HCEC 1CT (cell line): ENCODE data around the gene IFNL2.
"Not testable (repeated sequence)": the region's sequence is repeated elsewhere in the genome, so short reads cannot be mapped to it uniquely, and the experiment has no call there.

Source experiments
- DNase-seq: peaks from one replicate; pipeline ENCODE4 v3.0.0-alpha.2; 2017

Gene IFNL2

GRCh38 chr19:39253374-39254149 lies 14.6 kb upstream of the IFNL2 start:
- no peak for DNase-seq

- DNase-seq, result no peak
Observed at GRCh38 chr19:39254531-39255345, 13.5 kb upstream of the IFNL2 start.

GRCh38 chr19:39257227-39257626 lies 11.0 kb upstream of the IFNL2 start:
- DNase-seq, result no peak

GRCh38 chr19:39261704-39262103 lies 6.5 kb upstream of the IFNL2 start:
- no peak for DNase-seq

- no peak for DNase-seq
Observed at GRCh38 chr19:39262496-39262895, 5.7 kb upstream of the IFNL2 start.

- no peak for DNase-seq
Observed at GRCh38 chr19:39263912-39264305, 4.3 kb upstream of the IFNL2 start.

- no peak for DNase-seq
Observed at GRCh38 chr19:39264306-39265290, 3.6 kb upstream of the IFNL2 start.

- DNase-seq, result no peak
Observed at GRCh38 chr19:39265321-39265916, 2.8 kb upstream of the IFNL2 start.

GRCh38 chr19:39268531-39269223 lies 481 bp downstream of the IFNL2 start:
- DNase-seq, result not testable (repeated sequence)

GRCh38 chr19:39269369-39269768 lies 1.2 kb downstream of the IFNL2 start:
- not testable (repeated sequence) for DNase-seq

- DNase-seq, result no peak
Observed at GRCh38 chr19:39270036-39270871, 2.1 kb downstream of the IFNL2 start.

GRCh38 chr19:39273859-39274258 lies 5.7 kb downstream of the IFNL2 start:
- DNase-seq, result not testable (repeated sequence)

GRCh38 chr19:39275578-39275977 lies 7.4 kb downstream of the IFNL2 start:
- no peak for DNase-seq

- DNase-seq, result no peak
Observed at GRCh38 chr19:39276740-39277139, 8.5 kb downstream of the IFNL2 start.

- no peak for DNase-seq
Observed at GRCh38 chr19:39277598-39277997, 9.4 kb downstream of the IFNL2 start.

GRCh38 chr19:39282021-39282420 lies 13.8 kb downstream of the IFNL2 start:
- no peak for DNase-seq

- DNase-seq, result no peak
Observed at GRCh38 chr19:39284032-39284431, 15.8 kb downstream of the IFNL2 start.

- DNase-seq, result no peak
Observed at GRCh38 chr19:39293394-39293793, 25.2 kb downstream of the IFNL2 start.

- DNase-seq, result no peak
Observed at GRCh38 chr19:39296055-39296645, 28.0 kb downstream of the IFNL2 start, which contains the start of gene IFNL1. TSS of gene IFNL1 (plus strand) at chr19:39296407. CDS start at chr19:39296422, 15 bp downstream.

- no peak for DNase-seq
Observed at GRCh38 chr19:39296906-39297305, 28.7 kb downstream of the IFNL2 start.
